GM19239 (cell line): Measurements from ENCODE around the gene BCAP31.
"Not testable (repeated sequence)": the region's sequence is repeated elsewhere in the genome, so short reads cannot be mapped to it uniquely, and the experiment has no call there.

ENCODE experiments used
- DNase-seq: peaks from one replicate; pipeline ENCODE4 v3.0.0; 2011; ENCODE audit warnings: low spot score; ENCODE audit not compliant: insufficient read length
- FAIRE-seq: peaks from 2 replicates; lab custom pipeline; 2011; peaks lifted over from hg19 to GRCh38; lab: Jason Lieb, UNC

Gene BCAP31

GRCh38 chrX:153763298-153763932, 39.2 kb upstream of the BCAP31 start:
- DNase-seq: no peak
- peak; percentile 56 for FAIRE-seq

- FAIRE-seq (no peak), DNase-seq (no peak)
Observed at GRCh38 chrX:153762626-153763173, 38.5 kb upstream of the BCAP31 start.

- DNase-seq: no peak
- FAIRE-seq: no peak
Observed at GRCh38 chrX:153761863-153762262, 37.7 kb upstream of the BCAP31 start.

- DNase-seq: no peak
- peak; percentile 35 for FAIRE-seq
Observed at GRCh38 chrX:153755136-153755535, 30.9 kb upstream of the BCAP31 start.

GRCh38 chrX:153750127-153750774, 26.1 kb upstream of the BCAP31 start:
- FAIRE-seq (no peak), DNase-seq (no peak)

GRCh38 chrX:153749017-153749416, 24.8 kb upstream of the BCAP31 start:
- not testable (repeated sequence) for FAIRE-seq, DNase-seq

GRCh38 chrX:153746991-153747390, 22.8 kb upstream of the BCAP31 start:
- FAIRE-seq, DNase-seq: not testable (repeated sequence)

- DNase-seq (no peak), FAIRE-seq (no peak)
Observed at GRCh38 chrX:153746359-153746758, 22.2 kb upstream of the BCAP31 start.

GRCh38 chrX:153745067-153745433, 20.9 kb upstream of the BCAP31 start:
- not testable (repeated sequence) for DNase-seq, FAIRE-seq

GRCh38 chrX:153744210-153745066, 20.3 kb upstream of the BCAP31 start:
- no peak for FAIRE-seq

GRCh38 chrX:153743468-153744209, 19.5 kb upstream of the BCAP31 start:
- DNase-seq, FAIRE-seq: not testable (repeated sequence)

More at GRCh38 chrX:153744210-153745066, 20.3 kb upstream of the BCAP31 start:
- DNase-seq: no peak

GRCh38 chrX:153742796-153743467, 18.7 kb upstream of the BCAP31 start:
- FAIRE-seq: not testable (repeated sequence)

GRCh38 chrX:153742111-153742510, 17.9 kb upstream of the BCAP31 start:
- FAIRE-seq, DNase-seq: not testable (repeated sequence)

More at GRCh38 chrX:153742796-153743467, 18.7 kb upstream of the BCAP31 start:
- DNase-seq: not testable (repeated sequence)

- FAIRE-seq (no peak), DNase-seq (no peak)
Observed at GRCh38 chrX:153741446-153741845, 17.3 kb upstream of the BCAP31 start.

- no peak for DNase-seq
- no peak for FAIRE-seq
Observed at GRCh38 chrX:153740631-153741222, 16.5 kb upstream of the BCAP31 start.

- FAIRE-seq: no peak
Observed at GRCh38 chrX:153739754-153740486, 15.7 kb upstream of the BCAP31 start.

GRCh38 chrX:153738056-153738605, 13.9 kb upstream of the BCAP31 start:
- no peak for DNase-seq
- FAIRE-seq: no peak

More at GRCh38 chrX:153739754-153740486, 15.7 kb upstream of the BCAP31 start:
- no peak for DNase-seq

GRCh38 chrX:153736871-153737441, 12.8 kb upstream of the BCAP31 start:
- no peak for FAIRE-seq
- no peak for DNase-seq
